Heart left ventricle (tissue), 16 donors: ENCODE data around the gene PRKN. TPM values are rescaled to one million over a fixed set of nuclear protein-coding genes. Genes with fewer than 3 reads are reported as not detected.

Experiments used
- ATAC-seq, 4 donors: fragments of 200-7000 bp; cut with Tn5 transposase; one replicate each; pipeline ENCODE4 v1.9.1; 2020 to 2022; ENCODE audit warnings: moderate library complexity in 4 of 4, mild to moderate bottlenecking in 3 of 4, moderate number of reproducible peaks in 1 of 4
- DNase-seq, 5 donors: peaks; one replicate each; pipeline ENCODE4 v3.0.0-alpha.2; 2020
- H3K27ac ChIP-seq, 12 donors: fragments of 200-600 bp; sonication (generic) in 4 of 12; one replicate each; pipeline versions ENCODE4 v1.5.0 to v1.8.0; 2016 to 2022; ENCODE audit warnings: mild to moderate bottlenecking in 2 of 12
- H3K27me3 ChIP-seq, 9 donors: fragments of 200-600 bp; sonication (generic) in 2 of 9; one replicate each; pipeline versions ENCODE4 v1.5.1 to v1.8.0; 2016 to 2022; ENCODE audit warnings: mild to moderate bottlenecking in 3 of 9
- H3K36me3 ChIP-seq, 9 donors: fragments of 200-600 bp; sonication (generic) in 2 of 9; one replicate each; pipeline versions ENCODE4 v1.5.0 to v1.8.0; 2018 to 2022; ENCODE audit warnings: mild to moderate bottlenecking in 2 of 9
- H3K4me1 ChIP-seq, 12 donors: fragments of 200-600 bp; sonication (generic) in 4 of 12; one replicate each; pipeline versions ENCODE4 v1.5.0 to v1.8.0; 2016 to 2022; ENCODE audit warnings: mild to moderate bottlenecking in 3 of 12
- H3K4me3 ChIP-seq, 12 donors: fragments of 200-600 bp; sonication (generic) in 4 of 12; one replicate each; pipeline versions ENCODE4 v1.5.0 to v1.8.0; 2017 to 2022; ENCODE audit warnings: mild to moderate bottlenecking in 9 of 12, moderate library complexity in 4 of 12
- H3K9me3 ChIP-seq, 12 donors: fragments of 200-600 bp; sonication (generic) in 4 of 12; one replicate each; pipeline versions ENCODE4 v1.5.0 to v1.8.0; 2016 to 2022; ENCODE audit warnings: mild to moderate bottlenecking in 1 of 12
- POLR2A ChIP-seq, 2 donors: fragments of 450-650 bp; IDR thresholded peaks; one replicate each; pipeline ENCODE4 v1.6.1; 2017; ENCODE audit warnings: antibody characterized with exemption in 2 of 2, mild to moderate bottlenecking in 2 of 2, moderate library complexity in 2 of 2
- WGBS, 4 donors: extraction: QIAGEN DNeasy Blood & Tissue Kit in 2 of 4; methylation state at CpG; one replicate each; pipeline versions ENCODE4 v1.1.5 to v1.1.7; 2013 to 2018; 5-methylcytosine and 5-hydroxymethylcytosine counted together
- intact Hi-C, 10 donors: fragments of 100-400 bp; cut with DNase I; formaldehyde crosslinking; loops; one replicate each; pipeline versions ENCODE4 v1.11.1 to v1.14.2; 2022
- polyA plus RNA-seq, 2 donors: library from polyadenylated mRNA; stranded (reverse); fragments of 200-250 nt; gene quantifications; one replicate each; pipeline ENCODE4 v1.2.3, GENCODE V29; 2013
- total RNA-seq, 9 donors: library from RNA; depleted of rRNA in 2 of 9; stranded (reverse); fragments of >200 nt in 2 of 9; fragmentation: NEBNext Ultra II Directional in 3 of 9; extraction: Animal tissue kit (Norgen Biotek cat#: 25700) in 3 of 9; gene quantifications; one replicate each; pipeline versions ENCODE4 v1.1.0 to v1.2.4, GENCODE V29; 2016 to 2023
- TF ChIP-seq, protein P1 (sequence below), 12 donors: fragments of 200-600 bp; sonication (generic) in 4 of 12; IDR thresholded peaks; one replicate each; pipeline versions ENCODE4 v1.5.0 to v1.8.0; 2018 to 2022; ENCODE audit warnings: antibody characterized with exemption in 12 of 12, mild to moderate bottlenecking in 5 of 12
- donor health status: ischemic (EF 13 %, LVEDD 7.1; RV severe dilation, severe dysfunction).
- donor health status: healthy with polysubstance abuse.
- donor health status: DM: no; HTN: yes; CAD: no.
- donor health status: DM: no; HTN: no; CAD: no.
- donor health status: ischemic (EF 25% LVEDD 6.9; RV normal size, moderate dysfunction).
- donor health status: ischemic (EF 25% LVEDD 5.7; RV mildly dilated, moderate dysfunction).
- donor health status: healthy.
- donor health status: DM: yes; HTN: yes; CAD: no.
- donor health status: ischemic (EF 35%, LVEDD 5.7; RV mildly dilated, moderate dysfunction).
- donor health status: nonischemic (EF 11% LVEDD 7.7; RV severe dilation, severe dysfunction).
- donor health status: DM: yes; HTN: yes; CAD: no.
- donor health status: PGD.
- donor health status: ischemic (EF 29% LVEDD 5.4; RV normal size, mild dysfunction).
- donor health status: nonischemic (EF 23%, LVEDD 6.1; RV moderate dilation, normal function).

PRKN gene
- total and polyA plus RNA-seq, 11 donors = 3.4 to 32.5 (median 21.2) TPM

DNA sequence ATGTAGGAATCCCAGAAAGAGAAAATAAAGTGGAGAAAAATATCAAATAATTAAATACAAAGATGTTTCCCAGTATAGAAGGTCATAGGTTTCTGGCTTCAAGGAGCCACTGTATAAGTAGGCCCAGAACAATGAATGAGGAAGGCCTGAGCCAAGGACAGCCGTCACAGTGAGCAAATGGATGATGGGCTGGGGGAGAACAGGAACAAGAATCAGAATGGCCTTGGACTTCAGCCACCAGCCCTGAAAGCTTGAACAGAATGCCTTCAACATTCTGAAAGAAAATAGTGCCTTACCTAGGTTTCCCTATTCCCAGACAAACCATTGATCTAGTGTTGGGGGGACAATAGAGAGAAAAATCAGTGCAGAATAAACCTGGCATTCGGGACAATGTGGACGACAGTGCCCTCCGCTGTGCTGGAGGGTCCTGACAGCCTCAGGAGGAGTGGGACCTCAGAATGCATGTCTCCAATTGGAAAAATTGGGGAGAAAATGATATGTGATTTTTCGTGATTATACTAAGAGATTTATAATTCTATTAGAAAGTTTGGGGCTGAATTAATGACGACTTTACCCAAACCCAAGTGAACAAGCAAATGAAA, 1119.8 kb downstream of the PRKN start:
- H3K9me3 ChIP-seq = peaks cover 0 to 9% (median 3%) of the 10 kb centered on the region in 12 donors
- H3K4me1 ChIP-seq = no peaks in the 10 kb centered on the region
- H3K4me3 ChIP-seq = no peak overlapping the region
- no peak for ATAC-seq
- H3K36me3 ChIP-seq = no peaks in the 10 kb centered on the region
- WGBS, 4 donors = 89 to 92% (median 90%) methylated on average over 6 of the region's 6 CpGs
- intact Hi-C loops = no loop called here
- TF ChIP-seq, protein P1, sequence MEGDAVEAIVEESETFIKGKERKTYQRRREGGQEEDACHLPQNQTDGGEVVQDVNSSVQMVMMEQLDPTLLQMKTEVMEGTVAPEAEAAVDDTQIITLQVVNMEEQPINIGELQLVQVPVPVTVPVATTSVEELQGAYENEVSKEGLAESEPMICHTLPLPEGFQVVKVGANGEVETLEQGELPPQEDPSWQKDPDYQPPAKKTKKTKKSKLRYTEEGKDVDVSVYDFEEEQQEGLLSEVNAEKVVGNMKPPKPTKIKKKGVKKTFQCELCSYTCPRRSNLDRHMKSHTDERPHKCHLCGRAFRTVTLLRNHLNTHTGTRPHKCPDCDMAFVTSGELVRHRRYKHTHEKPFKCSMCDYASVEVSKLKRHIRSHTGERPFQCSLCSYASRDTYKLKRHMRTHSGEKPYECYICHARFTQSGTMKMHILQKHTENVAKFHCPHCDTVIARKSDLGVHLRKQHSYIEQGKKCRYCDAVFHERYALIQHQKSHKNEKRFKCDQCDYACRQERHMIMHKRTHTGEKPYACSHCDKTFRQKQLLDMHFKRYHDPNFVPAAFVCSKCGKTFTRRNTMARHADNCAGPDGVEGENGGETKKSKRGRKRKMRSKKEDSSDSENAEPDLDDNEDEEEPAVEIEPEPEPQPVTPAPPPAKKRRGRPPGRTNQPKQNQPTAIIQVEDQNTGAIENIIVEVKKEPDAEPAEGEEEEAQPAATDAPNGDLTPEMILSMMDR (IDR thresholded peaks at IDR 0.05) = no peak
- TF ChIP-seq POLR2A (IDR thresholded peaks at IDR 0.05) = no peak
- no peaks in the 10 kb centered on the region for H3K27me3 ChIP-seq
- DNase-seq = no peak
- no peak overlapping the region for H3K27ac ChIP-seq

DNA sequence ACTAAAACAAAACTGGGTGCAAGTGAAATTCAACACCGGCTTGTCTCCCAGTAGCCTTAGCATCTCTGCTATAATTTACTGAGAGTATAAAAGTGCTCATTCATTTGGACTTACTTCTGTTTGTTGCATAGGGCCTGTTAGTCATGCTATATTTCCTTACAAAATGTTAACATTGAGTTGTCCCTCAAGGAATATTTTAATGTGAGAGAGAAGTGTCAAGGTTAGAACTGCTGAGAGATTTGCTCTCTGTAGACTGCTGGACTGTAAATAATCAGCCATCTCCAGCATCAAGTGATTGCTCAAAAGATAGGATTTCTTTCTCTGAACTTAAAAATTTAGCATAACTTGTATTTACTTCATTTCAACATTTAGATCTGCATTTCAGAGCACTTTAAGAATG, 1125.2 kb downstream of the PRKN start:
- no peaks in the 10 kb centered on the region for H3K4me1 ChIP-seq
- H3K27ac ChIP-seq = no peak overlapping the region
- H3K9me3 ChIP-seq = peaks cover 0 to 5% (median 0%) of the 10 kb centered on the region in 12 donors
- DNase-seq (no peak), ATAC-seq (no peak)
- H3K27me3 ChIP-seq = no peaks in the 10 kb centered on the region
- TF ChIP-seq, protein P1 (IDR thresholded peaks at IDR 0.05) = no peak
- TF ChIP-seq POLR2A (IDR thresholded peaks at IDR 0.05) = no peak
- H3K4me3 ChIP-seq = no peak overlapping the region
- WGBS, 4 donors = 94 to 98% (median 96%) methylated on average over 1 of the region's 1 CpG
- no peaks in the 10 kb centered on the region for H3K36me3 ChIP-seq
- intact Hi-C loops = no loop called here

DNA sequence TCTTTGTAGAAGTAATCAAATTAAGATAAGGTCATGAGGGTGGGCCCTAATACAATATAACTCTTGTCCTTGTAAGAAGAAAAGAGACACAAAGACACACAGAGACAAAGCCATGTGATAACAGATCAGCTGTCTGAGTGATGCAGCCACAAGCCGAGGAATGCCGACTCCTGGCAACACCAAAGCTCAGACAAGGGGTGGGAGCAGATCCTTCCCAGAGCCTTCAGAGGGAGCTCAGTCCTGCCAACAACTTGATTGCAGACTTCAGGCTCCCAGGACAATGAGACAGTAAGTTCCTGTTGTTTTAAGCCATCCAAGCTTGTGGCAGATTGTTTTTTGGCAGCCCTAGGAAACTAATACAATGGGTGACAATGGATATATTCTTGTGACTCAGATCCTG, 1128.7 kb downstream of the PRKN start:
- intact Hi-C loops = no loop called here
- TF ChIP-seq, protein P1 (IDR thresholded peaks at IDR 0.05) = no peak
- no peak for TF ChIP-seq POLR2A (IDR thresholded peaks at IDR 0.05)
- ATAC-seq = no peak
- DNase-seq = no peak
- H3K36me3 ChIP-seq = no peaks in the 10 kb centered on the region
- H3K27ac ChIP-seq = no peak overlapping the region
- peaks cover 0 to 3% (median 0%) of the 10 kb centered on the region in 12 donors for H3K4me1 ChIP-seq
- no peaks in the 10 kb centered on the region for H3K27me3 ChIP-seq
- 81 to 86% (median 84%) methylated on average over 2 of the region's 2 CpGs for WGBS, 4 donors
- no peak overlapping the region for H3K4me3 ChIP-seq
- H3K9me3 ChIP-seq = peaks cover 0 to 13% (median 0%) of the 10 kb centered on the region in 12 donors

DNA sequence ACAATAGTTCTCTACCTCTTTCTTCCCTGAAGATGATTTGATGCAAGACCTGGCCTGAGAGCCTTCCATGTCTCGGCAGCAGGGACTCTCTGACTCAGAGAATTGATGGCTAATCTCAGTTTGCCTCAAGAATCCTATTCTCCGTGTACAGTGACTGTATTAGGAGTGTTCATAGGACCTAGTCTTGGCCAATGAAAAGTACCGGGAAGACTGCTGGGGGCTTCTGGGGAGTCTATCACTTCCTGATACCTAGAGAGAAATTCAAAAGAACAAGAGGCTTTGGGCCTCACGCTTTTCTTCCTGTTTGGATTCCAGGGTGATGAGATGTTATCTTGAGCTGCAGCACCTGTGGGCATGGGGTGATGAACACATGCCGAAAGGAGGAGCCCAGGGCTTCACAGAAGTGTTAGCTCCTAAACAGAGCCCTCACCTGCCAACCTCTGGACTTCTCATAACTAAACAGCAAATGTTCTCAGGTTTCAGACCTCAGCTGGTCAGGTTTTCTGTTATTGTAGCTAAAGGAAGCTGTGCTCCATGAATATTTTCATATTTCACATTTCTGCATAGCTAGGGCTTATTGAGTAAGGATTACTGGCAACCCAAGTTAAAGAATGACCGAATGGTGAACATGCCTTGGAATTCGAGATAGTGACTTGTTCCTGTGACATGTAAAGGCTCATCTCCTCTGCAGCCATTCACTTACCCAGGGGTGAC, 1130.6 kb downstream of the PRKN start:
- no peak for DNase-seq
- H3K27me3 ChIP-seq = no peaks in the 10 kb centered on the region
- no peaks in the 10 kb centered on the region for H3K36me3 ChIP-seq
- H3K4me3 ChIP-seq = no peak overlapping the region
- TF ChIP-seq POLR2A (IDR thresholded peaks at IDR 0.05) = no peak
- TF ChIP-seq, protein P1 (IDR thresholded peaks at IDR 0.05) = no peak
- H3K27ac ChIP-seq = no peak overlapping the region
- H3K4me1 ChIP-seq = peaks cover 0 to 3% (median 0%) of the 10 kb centered on the region in 12 donors
- WGBS, 4 donors = 84 to 86% (median 86%) methylated on average over 7 of the region's 7 CpGs
- ATAC-seq = no peak
- intact Hi-C loops = no loop called here
- H3K9me3 ChIP-seq = peaks cover 0 to 13% (median 0%) of the 10 kb centered on the region in 12 donors
